Astrocyte (in vitro differentiated cells and primary cell): ENCODE measurements around the gene ZNF181. TPM values are rescaled to one million over a fixed set of nuclear protein-coding genes. Genes with fewer than 3 reads are reported as not detected.

Experiments
- DNase-seq: peaks from one replicate; pipeline ENCODE4 v3.0.0-alpha.2; 2010; ENCODE audit warnings: low read depth
- FAIRE-seq: peaks from 2 replicates; lab custom pipeline; 2011; peaks lifted over from hg19 to GRCh38; lab: Jason Lieb, UNC
- H2AFZ ChIP-seq: 2 replicates; pipeline ENCODE4 v1.6.0; 2012; ENCODE audit warnings: low read depth, low read length, inconsistent platforms
- H3K27ac ChIP-seq: 2 replicates; pipeline ENCODE4 v1.5.1; 2011; ENCODE audit warnings: low read depth, low read length, inconsistent platforms
- H3K27me3 ChIP-seq: 2 replicates; pipeline ENCODE4 v1.6.0; 2011; ENCODE audit warnings: low read length, inconsistent platforms; ENCODE audit not compliant: insufficient read depth
- H3K36me3 ChIP-seq: 2 replicates; pipeline ENCODE4 v1.5.1; 2011; ENCODE audit warnings: low read length, inconsistent platforms; ENCODE audit not compliant: insufficient read depth
- H3K4me1 ChIP-seq: 2 replicates; pipeline ENCODE4 v1.5.1; 2011; ENCODE audit warnings: low read length, inconsistent platforms; ENCODE audit not compliant: insufficient read depth
- H3K4me2 ChIP-seq: 2 replicates; pipeline ENCODE4 v1.6.0; 2012; ENCODE audit warnings: low read length, inconsistent platforms
- H3K4me3 ChIP-seq: 2 replicates; pipeline ENCODE4 v1.5.1; 2011; ENCODE audit warnings: low read depth, mild to moderate bottlenecking, low read length, inconsistent platforms; ENCODE audit not compliant: insufficient read depth
- H3K79me2 ChIP-seq: 2 replicates; pipeline ENCODE4 v1.6.0; 2012; ENCODE audit warnings: mild to moderate bottlenecking, low read length, inconsistent platforms; ENCODE audit not compliant: insufficient read depth
- H3K9ac ChIP-seq: 2 replicates; pipeline ENCODE4 v1.6.0; 2012; ENCODE audit warnings: mild to moderate bottlenecking, low read length, inconsistent platforms
- H3K9me3 ChIP-seq: 2 replicates; pipeline ENCODE4 v1.5.1; 2012; ENCODE audit warnings: low read depth, mild to moderate bottlenecking, low read length, inconsistent platforms; ENCODE audit not compliant: insufficient read depth
- H4K20me1 ChIP-seq: 2 replicates; pipeline ENCODE4 v1.6.0; 2012; ENCODE audit warnings: low read length, inconsistent platforms; ENCODE audit not compliant: insufficient read depth
- H3K27ac Mint-ChIP-seq: one replicate; pipeline ENCODE4 v1.8.0; 2021; ENCODE audit warnings: mild to moderate bottlenecking, mixed read lengths; ENCODE audit not compliant: unreplicated experiment
- H3K27me3 Mint-ChIP-seq: one replicate; pipeline ENCODE4 v1.8.0; 2021; ENCODE audit warnings: low read depth, mixed read lengths; ENCODE audit not compliant: unreplicated experiment
- H3K36me3 Mint-ChIP-seq: one replicate; pipeline ENCODE4 v1.8.0; 2021; ENCODE audit warnings: low read depth, mixed read lengths; ENCODE audit not compliant: unreplicated experiment
- H3K4me1 Mint-ChIP-seq: one replicate; pipeline ENCODE4 v1.8.0; 2021; ENCODE audit warnings: low read depth, mixed read lengths; ENCODE audit not compliant: unreplicated experiment
- H3K4me3 Mint-ChIP-seq: one replicate; pipeline ENCODE4 v1.8.0; 2021; ENCODE audit warnings: mild to moderate bottlenecking, moderate library complexity, mixed read lengths; ENCODE audit not compliant: unreplicated experiment
- H3K9me3 Mint-ChIP-seq: one replicate; pipeline ENCODE4 v1.8.0; 2021; ENCODE audit warnings: mild to moderate bottlenecking, mixed read lengths; ENCODE audit not compliant: unreplicated experiment
- CTCF ChIP-seq: IDR thresholded peaks from 2 replicates; pipeline ENCODE4 v1.5.1; 2011; ENCODE audit warnings: low read depth, mild to moderate bottlenecking, inconsistent platforms, low read length, moderate library complexity; ENCODE audit not compliant: insufficient read depth
- EZH2 ChIP-seq: IDR thresholded peaks from 2 replicates; pipeline ENCODE4 v1.6.1; 2012; ENCODE audit warnings: mild to moderate bottlenecking, low read length, inconsistent platforms; ENCODE audit not compliant: insufficient read depth
- total RNA-seq: library from RNA; stranded (reverse); gene quantifications from 2 replicates; pipeline ENCODE4 v1.2.1, GENCODE V29; 2021

The ZNF181 gene
- total RNA-seq, 1 donor from 2014 or later: 4.8 TPM

GRCh38 chr19:34757441-34757840 lies 23.4 kb downstream of the ZNF181 start:
- H4K20me1 ChIP-seq: no peaks in the 10 kb centered on the region
- H3K9me3 ChIP-seq: peaks cover 70% of the 10 kb centered on the region
- no peak overlapping the region for H3K4me3 ChIP-seq
- H3K4me1 Mint-ChIP-seq: no peaks in the 10 kb centered on the region
- no peak for FAIRE-seq
- no peak overlapping the region for H3K4me3 Mint-ChIP-seq
- H3K27me3 ChIP-seq: no peaks in the 10 kb centered on the region
- H3K36me3 Mint-ChIP-seq: peaks cover 41% of the 10 kb centered on the region
- H2AFZ ChIP-seq: no peak overlapping the region
- no peak overlapping the region for H3K4me2 ChIP-seq
- H3K9ac ChIP-seq: no peak overlapping the region
- no peaks in the 10 kb centered on the region for H3K27me3 Mint-ChIP-seq
- peaks cover 3% of the 10 kb centered on the region for H3K36me3 ChIP-seq
- H3K79me2 ChIP-seq: no peaks in the 10 kb centered on the region
- DNase-seq: no peak
- no peak overlapping the region for H3K27ac ChIP-seq
- H3K9me3 Mint-ChIP-seq: peaks cover 76% of the 10 kb centered on the region
- no peaks in the 10 kb centered on the region for H3K4me1 ChIP-seq
- no peak overlapping the region for H3K27ac Mint-ChIP-seq
- TF ChIP-seq EZH2: no peak
- no peak for TF ChIP-seq CTCF

- H3K4me1 Mint-ChIP-seq: no peaks in the 10 kb centered on the region
- Histone ChIP-seq H4K20me1 (no peaks in the 10 kb centered on the region), H3K79me2 (no peaks in the 10 kb centered on the region), H3K4me3 (no peak overlapping the region), H3K36me3 (peaks cover 3% of the 10 kb centered on the region), H2AFZ (no peak overlapping the region), H3K9ac (no peak overlapping the region), H3K9me3 (peaks cover 64% of the 10 kb centered on the region), H3K4me2 (no peak overlapping the region), H3K4me1 (no peaks in the 10 kb centered on the region), H3K27ac (no peak overlapping the region), H3K27me3 (no peaks in the 10 kb centered on the region)
- H3K9me3 Mint-ChIP-seq: peaks cover 78% of the 10 kb centered on the region
- TF ChIP-seq CTCF (no peak), EZH2 (no peak)
- H3K27ac Mint-ChIP-seq: no peak overlapping the region
- FAIRE-seq: no peak
- no peak for DNase-seq
- no peak overlapping the region for H3K4me3 Mint-ChIP-seq
- peaks cover 52% of the 10 kb centered on the region for H3K36me3 Mint-ChIP-seq
- no peaks in the 10 kb centered on the region for H3K27me3 Mint-ChIP-seq
These were observed 25.3 kb downstream of the ZNF181 start for GRCh38 chr19:34759218-34759917.

GRCh38 chr19:34766386-34766785 lies 32.3 kb downstream of the ZNF181 start:
- Histone ChIP-seq H2AFZ (no peak overlapping the region), H4K20me1 (no peaks in the 10 kb centered on the region), H3K4me1 (no peaks in the 10 kb centered on the region), H3K4me2 (no peak overlapping the region), H3K79me2 (peaks cover 1% of the 10 kb centered on the region), H3K9me3 (peaks cover 30% of the 10 kb centered on the region), H3K9ac (no peak overlapping the region), H3K36me3 (peaks cover 19% of the 10 kb centered on the region), H3K27me3 (no peaks in the 10 kb centered on the region), H3K4me3 (no peak overlapping the region), H3K27ac (no peak overlapping the region)
- Mint-ChIP-seq H3K4me1 (no peaks in the 10 kb centered on the region), H3K27ac (no peak overlapping the region), H3K9me3 (peaks cover 50% of the 10 kb centered on the region), H3K4me3 (no peak overlapping the region), H3K27me3 (no peaks in the 10 kb centered on the region), H3K36me3 (peaks cover 81% of the 10 kb centered on the region)
- no peak for TF ChIP-seq CTCF
- no peak for TF ChIP-seq EZH2
- DNase-seq (no peak), FAIRE-seq (no peak)
